HepG2 (cell line): Measurements from ENCODE around the gene SMIM14. TPM values are rescaled to one million over a fixed set of nuclear protein-coding genes. Genes with fewer than 3 reads are reported as not detected.

Source experiments
- CEBPB ChIP-seq: IDR thresholded peaks from 2 replicates; pipeline ENCODE4 v1.6.1; 2011; ENCODE audit warnings: low read depth, low read length, improper control_type of control experiment, borderline replicate concordance
- CREM ChIP-seq, 2 experiments: sonication (generic) in 1 of 2; formaldehyde crosslinking in 1 of 2; IDR thresholded peaks; 2 replicates each; pipeline versions ENCODE4 v1.4.0 to v1.6.1; 2016 to 2020; ENCODE audit warnings: antibody characterized with exemption in 1 of 2, mild to moderate bottlenecking in 1 of 2, missing genetic modification reagents in 1 of 2
- EEA1 ChIP-seq: sonication (generic); formaldehyde crosslinking; IDR thresholded peaks from 2 replicates; pipeline ENCODE4 v1.5.1; 2020; ENCODE audit warnings: mild to moderate bottlenecking, missing genetic modification reagents, borderline replicate concordance
- FOXJ3 ChIP-seq: sonication (generic); formaldehyde crosslinking; IDR thresholded peaks from 2 replicates; pipeline ENCODE4 v1.4.0; 2020; ENCODE audit warnings: missing genetic modification reagents, mild to moderate bottlenecking, borderline replicate concordance
- GABPB1 ChIP-seq: IDR thresholded peaks from 2 replicates; pipeline ENCODE4 v1.6.1; 2016; ENCODE audit warnings: mild to moderate bottlenecking, missing genetic modification reagents, moderate library complexity, missing compliant biosample characterization
- GATAD1 ChIP-seq: IDR thresholded peaks from 2 replicates; pipeline ENCODE4 v1.6.1; 2016; ENCODE audit warnings: missing genetic modification reagents, missing compliant biosample characterization
- HES4 ChIP-seq: sonication (generic); formaldehyde crosslinking; IDR thresholded peaks from 2 replicates; pipeline ENCODE4 v1.9.0; 2021; ENCODE audit warnings: mild to moderate bottlenecking, missing genetic modification reagents, borderline replicate concordance
- HOXA3 ChIP-seq: sonication (generic); formaldehyde crosslinking; IDR thresholded peaks from 2 replicates; pipeline ENCODE4 v1.5.0; 2020; ENCODE audit warnings: missing genetic modification reagents
- IKZF1 ChIP-seq: fragments of 450-650 bp; IDR thresholded peaks from 2 replicates; pipeline ENCODE4 v1.7.1; 2016
- JUND ChIP-seq: sonication (generic); formaldehyde crosslinking; IDR thresholded peaks from 2 replicates; pipeline ENCODE4 v1.8.0; 2022; ENCODE audit warnings: mild to moderate bottlenecking, missing genetic modification reagents
- MED13 ChIP-seq: sonication (generic); formaldehyde crosslinking; IDR thresholded peaks from 2 replicates; pipeline ENCODE4 v1.5.0; 2020; ENCODE audit warnings: missing genetic modification reagents
- NCOA1 ChIP-seq: sonication (generic); formaldehyde crosslinking; IDR thresholded peaks from 2 replicates; pipeline ENCODE4 v1.9.0; 2021; ENCODE audit warnings: missing genetic modification reagents
- NR1H2 ChIP-seq: sonication (generic); formaldehyde crosslinking; IDR thresholded peaks from 2 replicates; pipeline ENCODE4 v1.8.1; 2022; ENCODE audit warnings: low read depth, missing genetic modification reagents, borderline replicate concordance
- SMAD9 ChIP-seq: sonication (generic); formaldehyde crosslinking; IDR thresholded peaks from 2 replicates; pipeline ENCODE4 v1.5.1; 2020; ENCODE audit warnings: mild to moderate bottlenecking, missing genetic modification reagents
- SRSF4 ChIP-seq: fragments of 200-400 bp; formaldehyde crosslinking; IDR thresholded peaks from one replicate; pipeline ENCODE4 v1.6.1; 2018; ENCODE audit warnings: mild to moderate bottlenecking, low read depth, low read length, moderate library complexity; ENCODE audit not compliant: poor library complexity, severe bottlenecking
- ZNF17 ChIP-seq: sonication (generic); formaldehyde crosslinking; IDR thresholded peaks from 2 replicates; pipeline ENCODE4 v1.5.0; 2020; ENCODE audit warnings: mild to moderate bottlenecking, missing genetic modification reagents
- ZNF317 ChIP-seq: sonication (generic); formaldehyde crosslinking; IDR thresholded peaks from 2 replicates; pipeline ENCODE4 v1.5.0; 2020; ENCODE audit warnings: mild to moderate bottlenecking, missing genetic modification reagents
- ZNF333 ChIP-seq: sonication (generic); formaldehyde crosslinking; IDR thresholded peaks from 2 replicates; pipeline ENCODE4 v1.4.0; 2020; ENCODE audit warnings: mild to moderate bottlenecking, missing genetic modification reagents, borderline replicate concordance
- ZNF430 ChIP-seq: sonication (generic); formaldehyde crosslinking; IDR thresholded peaks from 2 replicates; pipeline ENCODE4 v1.9.0; 2021; ENCODE audit warnings: mild to moderate bottlenecking, missing genetic modification reagents
- ZNF75D ChIP-seq: sonication (generic); formaldehyde crosslinking; IDR thresholded peaks from 2 replicates; pipeline ENCODE4 v1.8.1; 2023; ENCODE audit warnings: missing genetic modification reagents, mild to moderate bottlenecking, borderline replicate concordance
- ZSCAN25 ChIP-seq: sonication (generic); formaldehyde crosslinking; IDR thresholded peaks from 2 replicates; pipeline ENCODE4 v1.8.0; 2022; ENCODE audit warnings: mild to moderate bottlenecking, missing genetic modification reagents
- polyA plus RNA-seq, 8 experiments: library from polyadenylated mRNA; depleted of rRNA in 3 of 8; stranded (reverse) in 7 of 8; unstranded in 1 of 8; fragments of >200 nt; fragmentation: Illumina TruSeq in 4 of 8; extraction: Trizol in 4 of 8; gene quantifications; 2 replicates each; pipeline versions ENCODE4 v1.2.1 to v1.2.3, GENCODE V29; 2011 to 2016; ENCODE audit warnings: low read depth in 4 of 8, missing spikeins in 1 of 8, mixed read lengths in 1 of 8; ENCODE audit not compliant: insufficient read depth in 1 of 8
- total RNA-seq, 5 experiments: library from RNA; depleted of rRNA; stranded (reverse); fragments of >200 nt; fragmentation: Illumina TruSeq; extraction: Trizol; gene quantifications; 2 replicates each; pipeline ENCODE4 v1.2.3, GENCODE V29; 2016; ENCODE audit warnings: low read depth in 1 of 5
- TF ChIP-seq, protein P1 (sequence below): sonication (generic); formaldehyde crosslinking; IDR thresholded peaks from 2 replicates; pipeline ENCODE4 v1.5.0; 2020; ENCODE audit warnings: mild to moderate bottlenecking, missing genetic modification reagents
- TF ChIP-seq, protein P2 (sequence below): sonication (generic); formaldehyde crosslinking; IDR thresholded peaks from 2 replicates; pipeline ENCODE4 v1.8.1; 2023; ENCODE audit warnings: missing genetic modification reagents, mild to moderate bottlenecking, borderline replicate concordance
- TF ChIP-seq, protein P3 (sequence below): sonication (generic); formaldehyde crosslinking; IDR thresholded peaks from 2 replicates; pipeline ENCODE4 v1.8.1; 2023; ENCODE audit warnings: missing genetic modification reagents, inconsistent platforms, borderline replicate concordance

SMIM14 gene
- total and polyA plus RNA-seq, 2 of the 13 experiments (the other 11 are each of a cell fraction or from before 2014, with no cell fraction given) = 16.3 to 28.1 TPM

DNA sequence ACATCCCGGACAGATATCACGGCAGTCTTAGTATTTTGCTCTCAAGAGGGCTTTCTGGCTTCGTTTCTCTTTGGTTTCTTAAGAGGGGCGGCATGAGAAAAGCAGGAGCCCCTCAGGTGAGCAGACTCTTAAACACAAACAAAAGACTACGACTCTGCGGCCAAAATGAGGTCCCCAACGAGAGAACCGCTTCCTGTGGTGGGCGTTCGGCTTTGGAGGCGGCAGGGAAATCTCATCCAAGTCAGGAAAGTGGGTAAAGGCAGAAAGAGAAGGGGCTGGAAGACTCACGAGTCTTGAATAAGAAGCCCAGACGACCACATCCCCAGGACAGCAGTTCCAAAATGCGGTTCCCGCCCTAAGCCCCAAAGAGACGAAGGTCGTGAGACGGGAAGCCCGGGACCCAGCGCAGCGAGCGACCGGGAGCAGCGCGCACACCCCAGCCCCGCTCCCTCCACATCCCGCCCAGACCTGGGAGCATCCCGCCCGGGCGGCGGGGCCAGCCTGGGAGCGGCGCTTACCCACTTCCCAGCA, 111.8 kb downstream of the SMIM14 start (continued):
- TF ChIP-seq, protein P1, sequence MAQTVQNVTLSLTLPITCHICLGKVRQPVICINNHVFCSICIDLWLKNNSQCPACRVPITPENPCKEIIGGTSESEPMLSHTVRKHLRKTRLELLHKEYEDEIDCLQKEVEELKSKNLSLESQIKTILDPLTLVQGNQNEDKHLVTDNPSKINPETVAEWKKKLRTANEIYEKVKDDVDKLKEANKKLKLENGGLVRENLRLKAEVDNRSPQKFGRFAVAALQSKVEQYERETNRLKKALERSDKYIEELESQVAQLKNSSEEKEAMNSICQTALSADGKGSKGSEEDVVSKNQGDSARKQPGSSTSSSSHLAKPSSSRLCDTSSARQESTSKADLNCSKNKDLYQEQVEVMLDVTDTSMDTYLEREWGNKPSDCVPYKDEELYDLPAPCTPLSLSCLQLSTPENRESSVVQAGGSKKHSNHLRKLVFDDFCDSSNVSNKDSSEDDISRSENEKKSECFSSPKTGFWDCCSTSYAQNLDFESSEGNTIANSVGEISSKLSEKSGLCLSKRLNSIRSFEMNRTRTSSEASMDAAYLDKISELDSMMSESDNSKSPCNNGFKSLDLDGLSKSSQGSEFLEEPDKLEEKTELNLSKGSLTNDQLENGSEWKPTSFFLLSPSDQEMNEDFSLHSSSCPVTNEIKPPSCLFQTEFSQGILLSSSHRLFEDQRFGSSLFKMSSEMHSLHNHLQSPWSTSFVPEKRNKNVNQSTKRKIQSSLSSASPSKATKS (CRISPR knock-in tag) = 0 out of 2 replicates have a peak, but pooled peaks have one; percentile 27
- TF ChIP-seq NR1H2 (CRISPR knock-in tag) = no peak; the same call in 1 of the 2 replicates
- no peak for TF ChIP-seq HOXA3
- TF ChIP-seq CREM (IDR thresholded peaks at IDR 0.05) = no peak
- no peak for TF ChIP-seq CREM (CRISPR knock-in tag; IDR thresholded peaks at IDR 0.05)
- TF ChIP-seq, protein P2, sequence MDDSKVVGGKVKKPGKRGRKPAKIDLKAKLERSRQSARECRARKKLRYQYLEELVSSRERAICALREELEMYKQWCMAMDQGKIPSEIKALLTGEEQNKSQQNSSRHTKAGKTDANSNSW (CRISPR knock-in tag) = 0 out of 2 replicates have a peak, but pooled peaks have one; percentile 9
- 0 out of 2 replicates have a peak, but pooled peaks have one; percentile 59 for TF ChIP-seq ZNF75D (CRISPR knock-in tag)
- peak; percentile 28; the same call in 1 of the 2 replicates for TF ChIP-seq JUND (CRISPR knock-in tag)
- peak; percentile 6; the same call in 1 of the 2 replicates for TF ChIP-seq ZSCAN25 (CRISPR knock-in tag)
- peak; percentile 16; the same call in 1 of the 2 replicates for TF ChIP-seq SMAD9 (CRISPR knock-in tag)
- 0 out of 2 replicates have a peak, but pooled peaks have one; percentile 50 for TF ChIP-seq FOXJ3 (CRISPR knock-in tag)
- TF ChIP-seq GABPB1 (CRISPR knock-in tag) = no peak
- TF ChIP-seq ZNF333 (CRISPR knock-in tag) = 0 out of 2 replicates have a peak, but pooled peaks have one; percentile 17
- TF ChIP-seq IKZF1 = no peak
- TF ChIP-seq EEA1 (CRISPR knock-in tag) = peak; percentile 31; the same call in 1 of the 2 replicates
- peak; percentile 66 for TF ChIP-seq SRSF4
- 0 out of 2 replicates have a peak, but pooled peaks have one; percentile 8 for TF ChIP-seq NCOA1 (CRISPR knock-in tag)
- TF ChIP-seq ZNF430 (CRISPR knock-in tag) = no peak
- no peak for TF ChIP-seq HES4 (CRISPR knock-in tag)
- TF ChIP-seq, protein P3, sequence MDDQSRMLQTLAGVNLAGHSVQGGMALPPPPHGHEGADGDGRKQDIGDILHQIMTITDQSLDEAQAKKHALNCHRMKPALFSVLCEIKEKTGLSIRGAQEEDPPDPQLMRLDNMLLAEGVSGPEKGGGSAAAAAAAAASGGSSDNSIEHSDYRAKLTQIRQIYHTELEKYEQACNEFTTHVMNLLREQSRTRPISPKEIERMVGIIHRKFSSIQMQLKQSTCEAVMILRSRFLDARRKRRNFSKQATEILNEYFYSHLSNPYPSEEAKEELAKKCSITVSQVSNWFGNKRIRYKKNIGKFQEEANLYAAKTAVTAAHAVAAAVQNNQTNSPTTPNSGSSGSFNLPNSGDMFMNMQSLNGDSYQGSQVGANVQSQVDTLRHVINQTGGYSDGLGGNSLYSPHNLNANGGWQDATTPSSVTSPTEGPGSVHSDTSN (CRISPR knock-in tag) = 0 out of 2 replicates have a peak, but pooled peaks have one; percentile 21
- TF ChIP-seq ZNF317 (CRISPR knock-in tag) = 0 out of 2 replicates have a peak, but pooled peaks have one; percentile 39
- TF ChIP-seq ZNF17 (CRISPR knock-in tag) = no peak
- TF ChIP-seq CEBPB = no peak
- no peak for TF ChIP-seq MED13 (CRISPR knock-in tag)
- no peak for TF ChIP-seq GATAD1
